SW480 (cell line): ENCODE data around the gene DCAF15.

Experiments used
- DNase-seq: peaks from one replicate; pipeline ENCODE4 v3.0.0-alpha.2; 2016; ENCODE audit warnings: low spot score

The DCAF15 gene

DNA sequence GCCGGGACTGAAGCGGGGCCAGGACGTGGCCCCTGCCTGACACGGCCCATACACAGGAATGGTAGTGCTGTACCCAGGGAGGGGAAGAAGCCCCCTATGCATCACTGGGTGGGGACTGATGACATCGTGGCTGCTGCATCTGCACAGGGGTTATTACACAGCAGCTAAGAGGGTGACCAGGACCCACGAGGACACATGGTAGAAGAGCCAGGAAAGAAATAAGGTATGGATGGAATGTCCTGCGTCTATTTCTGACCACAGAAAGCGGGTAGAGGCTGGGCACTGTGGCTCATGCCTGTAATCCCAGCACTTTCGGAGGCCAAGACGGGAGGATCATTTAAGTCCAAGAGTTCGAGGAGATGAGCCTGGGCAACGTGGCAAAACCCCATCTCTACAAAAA lies 24.1 kb downstream of the DCAF15 start:
- no peak for DNase-seq

DNA sequence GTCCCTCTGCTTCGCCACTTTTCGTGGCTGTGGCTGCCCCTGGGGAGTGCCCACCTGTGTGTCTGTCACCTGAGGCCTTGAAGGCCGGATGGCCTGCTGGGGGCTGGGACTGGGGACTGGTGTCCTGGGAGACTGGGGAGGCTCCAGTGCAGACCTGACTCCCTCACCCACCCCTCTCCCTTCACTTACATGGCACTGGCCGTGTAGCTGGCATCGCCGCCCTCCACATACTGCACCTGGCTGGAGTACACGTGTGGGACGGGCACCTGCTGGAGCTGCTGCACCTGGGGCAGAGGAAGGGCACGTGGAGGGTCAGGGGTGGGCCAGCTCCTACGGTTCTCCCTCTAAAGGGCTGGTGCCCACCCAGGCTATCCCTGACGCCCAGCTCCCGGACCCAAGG lies 25.5 kb downstream of the DCAF15 start:
- no peak for DNase-seq

DNA sequence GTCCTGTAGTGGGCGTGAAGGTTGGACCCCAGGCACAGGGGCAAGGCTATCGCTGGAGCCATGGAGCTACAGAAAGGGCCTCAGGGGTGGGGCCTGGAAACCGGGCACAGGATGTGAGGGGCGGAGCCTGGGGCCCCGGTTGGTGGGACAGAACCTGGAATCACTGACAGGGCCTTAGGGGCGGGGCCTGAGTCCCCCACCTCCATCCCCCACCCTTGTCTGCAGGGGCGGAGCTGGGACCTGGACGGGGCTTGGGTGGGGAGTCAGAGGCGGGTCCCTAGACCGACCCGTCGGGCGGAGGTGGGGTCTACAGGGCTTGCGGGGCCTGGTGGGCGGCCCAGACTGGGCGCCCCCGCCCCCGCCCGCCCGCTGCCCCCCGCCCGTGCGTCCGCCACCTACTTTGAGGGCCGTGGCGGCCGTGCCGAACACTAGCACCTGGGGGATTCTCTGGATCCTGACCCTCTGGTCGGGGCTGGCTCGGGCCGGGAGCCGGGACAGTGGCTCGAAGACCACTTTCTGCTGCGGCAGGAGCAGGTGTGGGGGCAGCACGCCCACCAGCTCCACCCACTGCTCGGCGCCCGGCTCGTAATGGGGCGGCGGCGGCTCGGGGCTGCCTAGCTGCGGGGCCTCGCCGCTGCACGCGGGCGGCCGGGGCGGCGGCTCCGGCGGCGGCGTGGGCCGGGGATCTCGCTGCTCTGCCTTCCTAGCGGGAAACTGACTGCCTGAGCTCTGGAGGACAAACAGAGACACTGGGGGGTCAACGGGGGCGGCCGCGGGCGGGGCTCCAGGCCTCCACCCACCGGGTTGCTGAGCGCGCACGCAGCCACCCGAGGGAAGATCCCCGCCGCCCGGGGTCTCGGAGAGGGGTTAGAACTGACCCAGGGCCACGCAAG lies 26.3 kb downstream of the DCAF15 start:
- no peak for DNase-seq

DNA sequence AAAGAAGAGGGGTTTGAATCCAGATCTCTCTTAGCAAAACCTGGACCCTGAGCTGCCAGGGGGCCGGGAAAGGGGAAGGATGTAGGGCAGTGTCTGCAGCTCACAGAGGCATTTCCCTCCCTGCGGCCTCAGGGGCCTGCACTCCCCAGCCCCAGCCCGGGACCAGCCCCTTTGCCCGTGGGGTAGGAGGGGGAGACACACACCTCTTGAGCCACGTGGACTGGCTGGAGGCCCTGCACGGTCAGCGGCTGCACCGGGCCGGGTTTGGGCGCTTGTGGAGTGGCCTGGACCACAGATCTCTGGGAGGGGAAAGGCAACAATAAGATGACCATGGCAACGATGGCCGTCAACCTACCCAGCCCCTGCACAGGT lies 26.9 kb downstream of the DCAF15 start:
- no peak for DNase-seq

DNA sequence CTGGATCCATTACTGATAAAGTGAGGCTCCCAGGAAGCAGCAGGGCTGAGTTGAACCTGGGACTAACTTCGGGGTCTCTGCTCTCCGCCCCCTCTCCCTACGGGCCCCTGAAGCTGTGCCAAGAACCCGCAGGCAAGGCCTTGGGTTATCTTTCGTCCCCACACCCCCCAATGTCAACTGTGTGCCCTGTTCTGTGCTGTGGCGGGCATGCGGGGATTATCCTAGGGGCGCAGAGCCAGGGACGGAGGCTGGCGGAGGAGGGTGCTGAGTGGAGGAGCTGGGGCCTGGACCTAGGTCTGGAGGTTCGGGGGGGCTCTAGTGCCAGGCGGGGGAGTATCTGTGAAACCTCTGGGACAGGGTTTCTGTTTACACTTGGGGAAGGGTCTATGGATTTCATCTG lies 27.4 kb downstream of the DCAF15 start:
- no peak for DNase-seq

DNA sequence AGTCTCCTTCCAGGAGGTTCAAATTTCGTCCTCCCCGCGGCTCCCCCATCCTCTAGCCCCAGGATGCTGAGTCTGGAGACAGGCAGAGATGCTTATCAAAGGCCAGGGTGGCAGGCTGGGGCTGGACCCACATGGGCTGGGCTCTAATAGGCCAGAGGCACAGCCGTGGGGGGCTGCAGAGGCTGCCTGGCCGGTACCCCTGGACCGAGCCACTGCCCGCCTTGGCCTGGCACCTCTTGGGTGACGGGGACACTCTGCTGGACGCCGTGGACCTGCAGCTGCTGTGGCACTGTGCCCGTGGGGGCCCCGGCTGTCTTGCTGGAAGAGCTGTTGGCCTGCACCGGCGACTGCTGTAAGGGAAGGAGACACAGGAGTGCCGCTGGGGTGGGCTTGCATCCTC lies 28.0 kb downstream of the DCAF15 start:
- DNase-seq, result no peak

DNA sequence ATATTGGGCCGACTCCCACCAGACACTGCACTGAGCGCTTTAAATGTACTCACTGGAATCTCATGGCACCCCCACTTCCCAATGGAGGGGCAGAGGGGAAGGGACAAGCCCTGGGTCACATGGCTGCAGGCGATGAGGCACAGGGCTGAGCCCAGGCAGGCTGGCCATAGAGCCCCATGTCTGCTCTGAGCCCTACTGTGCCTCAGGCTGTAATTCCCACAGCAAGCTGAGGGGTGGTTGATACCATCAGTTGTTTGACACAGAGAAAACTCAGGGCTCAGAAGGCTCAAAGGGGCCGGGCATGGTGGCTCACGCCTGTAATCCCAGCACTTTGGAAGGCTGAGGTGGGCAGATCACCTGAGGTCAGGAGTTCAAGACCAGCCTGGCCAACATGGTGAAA lies 28.7 kb downstream of the DCAF15 start:
- DNase-seq, result no peak

DNA sequence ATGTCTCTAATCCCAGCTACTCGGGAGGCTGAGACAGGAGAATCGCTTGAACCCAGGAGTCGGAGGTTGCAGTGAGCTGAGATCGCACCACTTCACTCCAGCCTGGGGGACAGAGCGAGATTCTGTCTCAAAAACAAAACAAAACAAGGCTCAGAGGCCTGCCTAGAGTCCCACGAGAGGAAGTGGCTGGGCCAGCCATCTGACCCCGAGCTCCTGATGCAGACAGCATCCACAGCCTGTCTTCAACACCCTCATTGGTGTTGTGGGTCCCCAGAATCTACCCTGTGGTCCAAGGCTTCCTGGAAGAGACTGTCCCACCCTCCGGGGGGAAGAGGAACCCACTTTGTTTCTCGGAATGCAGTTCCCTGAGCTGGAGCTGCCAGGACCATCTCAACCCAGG lies 29.2 kb downstream of the DCAF15 start:
- no peak for DNase-seq

DNA sequence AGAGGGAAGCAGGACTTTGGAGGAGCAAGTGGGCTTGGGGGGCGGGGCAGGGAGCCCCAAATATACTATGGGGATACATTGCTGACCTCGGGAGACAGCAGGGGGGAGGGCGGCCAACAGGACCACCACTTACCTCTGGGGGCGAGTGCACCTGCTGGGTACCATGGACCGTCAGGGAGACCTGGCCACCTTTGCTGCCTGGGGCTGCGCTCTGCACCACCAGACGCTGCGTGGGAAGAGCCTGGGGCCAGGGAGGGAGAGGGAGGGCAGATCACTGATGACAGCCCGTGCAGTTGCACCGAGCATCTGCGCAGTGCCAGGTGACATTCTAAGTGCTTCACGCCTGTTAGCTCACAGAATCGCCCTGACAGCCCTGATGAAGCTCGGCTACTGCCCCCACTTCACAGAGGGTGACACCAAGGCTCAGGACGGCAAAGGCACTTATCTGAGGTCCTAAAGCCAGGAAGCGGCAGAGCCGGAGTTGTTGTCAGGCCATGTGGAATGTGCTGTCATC lies 29.7 kb downstream of the DCAF15 start:
- DNase-seq, result no peak

DNA sequence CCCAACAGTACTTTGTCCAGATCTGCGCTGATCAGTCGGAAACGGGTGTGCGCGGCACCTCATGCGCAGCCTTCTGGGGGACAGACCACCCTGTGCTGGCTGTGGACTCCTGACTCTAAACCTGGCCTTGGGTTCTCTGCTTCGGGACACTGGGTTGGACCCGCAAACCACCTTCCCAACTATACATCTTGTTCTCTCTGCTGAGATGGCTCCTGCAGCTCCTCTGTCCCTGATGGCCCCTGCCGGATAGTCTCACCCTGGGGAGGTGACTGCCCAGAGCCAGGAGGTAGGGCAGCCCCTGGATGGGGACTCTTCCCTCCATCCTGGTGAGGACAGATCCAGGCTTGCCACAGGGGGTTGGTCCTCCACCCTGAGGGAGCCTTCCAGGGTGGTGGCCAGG lies 30.5 kb downstream of the DCAF15 start:
- DNase-seq, result no peak

DNA sequence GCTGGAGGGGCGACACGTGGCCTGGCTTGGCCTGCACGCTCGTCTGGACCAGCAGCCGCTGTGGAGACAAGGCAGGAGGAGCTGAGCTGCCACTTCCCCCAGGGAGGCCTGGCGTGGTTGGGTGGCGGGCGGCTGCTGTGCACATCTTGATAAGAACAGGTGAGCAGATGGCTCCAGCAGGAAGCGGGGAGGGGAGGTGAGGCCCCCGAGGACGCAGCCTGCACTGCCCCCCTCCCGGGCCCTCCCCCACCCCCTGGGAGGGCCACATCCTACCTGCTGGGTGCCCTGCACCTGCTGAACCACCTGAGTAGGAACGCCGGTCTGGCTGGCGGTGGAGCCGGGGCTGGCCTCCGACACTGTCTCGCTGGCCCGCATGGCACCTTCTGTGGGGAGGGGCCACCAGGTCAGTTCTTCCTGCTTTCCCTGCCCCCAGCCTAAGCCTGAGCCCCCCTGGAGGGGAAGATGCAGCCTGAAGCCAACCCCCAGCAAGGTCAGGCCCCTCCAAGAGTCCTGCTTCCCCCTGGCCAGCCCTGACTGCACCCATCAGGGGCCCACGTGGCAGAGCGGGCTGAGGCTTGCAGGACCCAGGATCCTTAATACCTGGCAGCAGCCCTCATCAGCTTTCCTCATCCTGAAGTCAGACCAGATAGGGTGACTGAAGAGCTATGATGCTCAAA lies 31.0 kb downstream of the DCAF15 start:
- DNase-seq, result no peak

DNA sequence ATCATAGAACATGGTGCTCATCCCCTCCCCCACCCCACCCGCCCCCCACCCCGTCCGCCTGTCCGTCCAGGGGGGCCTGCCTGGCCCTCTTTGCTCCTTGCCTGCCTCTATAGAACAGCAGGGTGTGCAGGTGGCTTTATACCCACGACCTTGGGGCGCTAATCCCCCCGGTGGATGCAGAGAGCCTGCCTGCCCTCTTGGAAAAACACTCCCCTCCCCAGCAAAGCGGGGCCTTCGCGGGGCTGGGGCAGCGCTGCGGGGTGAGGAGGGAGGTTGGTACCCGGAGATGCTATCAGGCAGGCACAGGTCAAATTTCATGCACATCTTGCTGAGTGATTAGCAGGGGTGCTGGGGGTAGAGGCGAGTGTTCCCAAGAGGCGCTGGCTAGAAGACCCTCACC lies 31.9 kb downstream of the DCAF15 start:
- no peak for DNase-seq

DNA sequence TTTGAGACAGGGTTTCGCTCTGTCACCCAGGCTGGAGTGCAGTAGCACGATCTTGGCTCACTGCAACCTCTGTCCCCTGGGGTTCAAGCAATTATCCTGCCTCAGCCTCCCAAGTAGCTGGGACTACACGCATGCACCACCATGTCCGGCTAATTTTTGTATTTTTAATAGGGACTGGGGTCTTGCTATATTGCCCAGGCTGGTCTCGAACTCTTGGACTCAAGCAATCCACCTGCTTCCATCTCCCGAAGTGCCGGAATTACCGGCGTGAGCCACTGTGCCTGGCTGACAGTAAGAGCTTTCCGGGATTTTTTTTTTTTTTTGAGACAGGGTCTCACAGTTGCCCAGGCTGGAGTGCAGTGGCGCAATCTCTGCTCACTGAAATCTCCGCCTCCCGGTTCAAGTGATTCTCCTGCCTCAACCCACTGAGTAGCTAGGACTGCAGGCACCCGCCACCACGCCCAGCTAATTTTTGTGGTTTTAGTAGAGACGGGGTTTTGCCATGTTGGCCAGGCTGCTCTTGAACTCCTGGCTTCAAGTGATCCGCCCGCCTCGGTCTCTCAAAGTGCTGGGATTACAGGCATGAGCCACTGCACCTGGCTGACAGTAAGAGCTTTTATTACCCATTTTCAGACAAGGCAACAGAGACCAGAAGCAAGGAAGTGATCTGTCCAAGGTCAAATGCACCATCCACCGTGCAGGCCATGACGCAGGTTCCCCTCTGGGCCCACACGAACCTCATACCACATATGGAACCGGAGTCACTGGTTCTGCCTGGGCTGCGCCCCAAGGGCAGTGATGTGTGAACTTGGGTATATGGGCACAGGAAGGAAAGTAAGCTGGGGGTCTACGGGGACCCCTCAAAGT lies 32.8 kb downstream of the DCAF15 start:
- peak; percentile 34 for DNase-seq

DNA sequence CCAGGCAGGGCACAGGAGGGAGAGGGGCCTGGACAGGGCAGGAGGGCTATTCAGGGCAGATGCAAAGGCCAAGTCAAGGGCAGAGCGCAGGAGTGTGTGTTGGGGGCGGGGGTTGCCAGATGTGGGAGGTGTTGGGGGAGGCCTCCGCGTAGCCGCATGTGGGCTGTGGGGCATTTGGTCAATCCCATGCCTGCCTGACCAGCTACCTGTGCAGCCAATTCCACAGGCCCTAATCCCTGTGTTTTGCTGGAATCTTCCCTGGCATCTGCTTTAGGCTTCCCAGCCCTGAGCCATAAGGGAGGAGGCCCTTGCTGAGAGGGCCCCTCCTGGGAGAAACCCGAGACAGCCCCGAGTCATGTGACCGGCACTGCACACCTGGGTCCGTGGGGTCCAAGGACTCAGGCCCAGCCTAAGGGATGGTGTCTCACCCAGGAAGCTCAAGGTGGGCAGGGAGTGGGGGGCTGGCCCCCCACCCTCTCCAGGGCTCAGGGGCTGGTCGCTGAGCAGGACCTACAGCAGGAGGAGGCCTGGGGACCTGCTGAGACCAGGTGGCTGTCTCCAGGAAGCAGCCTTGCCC lies 33.5 kb downstream of the DCAF15 start:
- DNase-seq, result peak; percentile 33

DNA sequence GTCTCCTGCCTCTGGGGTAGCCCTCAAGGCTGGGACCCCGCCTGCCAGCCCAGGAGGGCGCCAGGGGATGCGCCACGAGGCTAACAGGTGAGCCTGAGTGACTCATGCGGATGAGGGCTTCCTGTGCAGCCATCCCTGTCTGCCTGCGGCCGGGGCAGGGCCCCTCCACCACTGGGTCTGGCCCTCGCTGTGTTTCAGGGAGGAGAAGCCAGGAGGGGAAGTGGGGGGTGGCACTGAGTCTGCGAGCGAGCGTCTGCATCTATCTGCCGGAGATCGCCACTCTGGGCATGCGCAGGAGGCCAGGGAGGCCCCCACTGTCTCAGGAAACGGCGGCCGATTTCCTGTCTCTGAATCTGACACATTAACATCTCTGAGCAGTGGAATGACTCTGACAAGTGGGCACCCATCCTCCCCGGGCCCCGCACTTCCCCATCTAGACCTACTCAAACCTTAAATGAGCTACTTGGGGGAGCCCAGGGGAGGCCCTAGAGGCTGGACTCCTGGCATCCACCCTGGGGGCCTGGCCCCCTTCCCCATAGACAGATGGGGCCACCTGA lies 34.1 kb downstream of the DCAF15 start:
- peak; percentile 87 for DNase-seq

DNA sequence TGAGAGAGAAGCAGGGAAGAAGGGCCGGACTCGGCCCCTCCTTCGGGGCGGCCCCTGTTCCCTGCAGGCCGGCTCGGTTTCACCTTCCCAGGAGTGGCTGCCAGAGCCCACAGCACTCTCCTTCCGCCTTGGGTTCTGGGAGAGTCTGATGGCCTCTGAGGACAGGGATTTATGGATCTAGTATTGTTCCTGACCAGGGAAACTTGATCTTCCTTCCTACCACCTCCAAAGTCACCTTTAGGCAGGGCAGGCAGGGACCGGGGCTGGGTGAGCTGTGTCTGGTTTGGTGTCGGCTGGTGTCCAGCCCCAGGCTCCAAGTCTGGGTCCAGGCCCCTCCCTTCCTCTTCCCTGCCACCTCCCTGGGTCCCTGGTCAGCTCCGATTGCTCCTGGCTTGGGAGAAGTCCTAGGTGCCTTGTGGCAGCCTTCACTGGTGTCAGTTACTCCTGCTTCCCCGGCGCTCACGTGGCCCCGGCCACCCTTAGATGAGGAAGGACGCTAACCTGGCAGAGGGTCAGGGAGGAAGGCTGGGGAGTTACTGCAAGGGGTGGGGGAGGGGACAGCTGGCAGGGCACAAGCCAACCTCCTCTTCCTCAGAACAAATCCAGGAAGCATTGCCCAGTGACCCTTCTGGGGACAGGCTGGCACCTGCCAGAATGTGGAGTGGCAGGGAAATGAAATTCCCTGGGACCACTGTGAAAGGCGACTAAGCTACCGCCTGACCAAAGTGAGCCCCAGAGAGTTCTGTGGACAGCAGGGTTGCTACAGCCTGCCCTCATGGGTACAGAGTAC lies 35.0 kb downstream of the DCAF15 start:
- DNase-seq, result no peak

DNA sequence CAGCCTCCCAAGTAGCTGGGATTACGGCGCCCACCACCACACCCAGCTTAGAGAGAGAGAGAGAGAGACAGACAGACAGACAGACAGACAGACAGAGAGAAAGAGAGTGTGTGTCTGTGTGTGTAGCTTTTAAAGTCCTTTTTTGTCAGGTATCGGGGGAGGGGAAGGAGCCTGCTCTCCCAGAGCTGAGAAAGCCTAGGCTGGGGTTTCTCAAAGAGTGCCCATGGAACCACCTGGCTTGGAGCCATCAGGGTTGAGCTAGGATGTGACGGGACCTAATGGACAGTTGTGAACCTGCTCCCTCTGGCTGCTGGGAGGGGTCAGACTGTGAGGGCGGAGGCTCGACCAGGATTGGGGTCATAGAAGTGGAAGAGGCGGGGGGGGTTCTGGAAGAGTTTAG lies 37.2 kb downstream of the DCAF15 start:
- DNase-seq, result no peak

DNA sequence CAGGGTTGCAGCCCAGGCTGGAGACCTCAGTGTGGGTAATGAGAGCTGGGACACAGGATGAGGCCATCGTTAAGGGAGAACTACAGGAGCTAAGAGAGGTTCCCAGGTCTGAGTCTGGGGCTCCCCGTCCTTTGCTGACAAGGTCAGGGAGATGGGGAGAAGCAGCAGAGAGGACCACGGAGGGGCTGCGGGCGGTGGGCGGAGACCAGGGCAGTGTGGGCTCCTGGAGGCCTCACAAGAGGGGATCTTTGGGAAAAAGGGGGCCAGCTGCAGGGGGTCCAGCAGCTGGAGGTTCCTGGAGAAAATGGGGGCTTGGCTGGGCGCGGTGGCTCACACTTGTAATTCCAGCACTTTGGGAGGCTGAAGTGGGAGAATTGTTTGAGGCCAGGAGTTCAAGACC lies 37.8 kb downstream of the DCAF15 start:
- DNase-seq, result no peak

DNA sequence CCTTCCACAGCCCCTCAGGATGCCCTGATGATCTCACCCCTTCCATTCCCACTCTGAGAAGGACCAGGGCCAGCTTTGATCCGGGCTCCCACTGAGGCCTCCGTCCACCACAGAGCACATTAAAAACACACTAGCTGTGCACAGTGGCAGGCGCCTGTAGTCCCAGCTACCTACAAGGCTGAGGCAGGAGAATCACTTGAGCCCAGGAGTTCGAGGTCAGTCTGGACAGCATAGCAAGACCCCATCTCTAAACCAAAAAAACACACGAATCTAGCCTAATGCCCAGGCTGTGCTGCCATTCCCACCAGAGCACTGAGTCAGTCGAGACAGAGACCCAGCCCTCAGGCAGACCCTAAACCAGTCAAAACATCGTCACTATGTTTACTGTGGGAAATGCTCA lies 39.7 kb downstream of the DCAF15 start:
- no peak for DNase-seq

DNA sequence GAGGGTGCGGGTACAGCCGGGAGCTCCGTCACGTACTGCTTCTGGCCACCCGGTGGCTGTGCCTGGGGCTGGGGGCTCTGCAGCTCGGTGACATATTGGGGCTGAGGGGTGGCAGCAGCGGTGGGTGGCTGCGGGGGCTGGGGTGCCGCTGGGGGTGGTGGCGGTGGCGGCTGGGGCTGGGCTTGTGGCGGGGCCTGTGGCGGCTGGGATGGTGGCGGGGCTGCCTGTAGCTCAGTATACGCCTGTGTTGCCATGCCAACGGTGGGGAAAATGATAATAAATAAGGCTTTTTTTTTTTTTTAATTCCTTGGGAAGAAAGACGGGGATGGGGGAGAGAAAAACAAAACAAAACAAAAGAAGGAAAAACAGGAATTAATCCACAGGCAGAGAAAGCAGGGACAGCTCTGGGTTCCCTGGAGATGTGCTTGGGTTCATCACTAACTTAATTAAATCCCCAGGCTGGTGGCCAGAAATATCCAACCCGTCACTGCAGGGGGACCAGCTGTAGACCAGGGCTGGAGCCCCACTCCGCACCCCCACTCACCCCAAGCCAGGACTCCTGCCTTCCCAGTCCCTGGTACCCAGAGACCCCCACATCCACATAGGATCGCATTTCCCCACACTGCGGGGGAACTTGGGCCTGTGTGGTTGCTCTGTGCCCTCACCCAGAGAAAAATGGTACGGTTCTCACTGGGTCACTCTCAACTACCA lies 41.4 kb downstream of the DCAF15 start:
- DNase-seq, result no peak
